Sigmoid colon (tissue), 7 donors: ENCODE measurements around the gene SLIT3. TPM values are rescaled to one million over a fixed set of nuclear protein-coding genes. Genes with fewer than 3 reads are reported as not detected.

ENCODE experiments used
- DNase-seq: peaks from one replicate; pipeline ENCODE4 v3.0.0-alpha.2; 2019
- H3K27ac ChIP-seq, 4 donors: fragments of 200-600 bp; sonication (generic); one replicate each; pipeline ENCODE4 v1.5.1; 2016 to 2019; ENCODE audit warnings: mild to moderate bottlenecking in 1 of 4
- H3K27me3 ChIP-seq, 3 donors: fragments of 200-600 bp; sonication (generic); one replicate each; pipeline ENCODE4 v1.5.1; 2019; ENCODE audit warnings: mild to moderate bottlenecking in 1 of 3
- H3K36me3 ChIP-seq, 4 donors: fragments of 200-600 bp; sonication (generic); one replicate each; pipeline ENCODE4 v1.5.1; 2016 to 2019
- H3K4me1 ChIP-seq, 4 donors: fragments of 200-600 bp; sonication (generic); one replicate each; pipeline ENCODE4 v1.5.1; 2017 to 2019
- H3K4me3 ChIP-seq, 4 donors: fragments of 200-600 bp; sonication (generic); one replicate each; pipeline ENCODE4 v1.5.1; 2017 to 2019; ENCODE audit warnings: mild to moderate bottlenecking in 2 of 4, moderate library complexity in 1 of 4
- H3K9me3 ChIP-seq, 4 donors: fragments of 200-600 bp in 3 of 4; sonication (generic) in 3 of 4; one replicate each; pipeline versions ENCODE4 v1.5.1 to v1.6.1; 2013 to 2019
- CTCF ChIP-seq, 4 experiments: fragments of 450-650 bp in 3 of 4; fragments of 200-600 bp in 1 of 4; IDR thresholded peaks; one replicate each; pipeline ENCODE4 v1.5.1; 2016 to 2019; ENCODE audit warnings: antibody characterized with exemption in 4 of 4, mild to moderate bottlenecking in 3 of 4, moderate library complexity in 2 of 4
- EP300 ChIP-seq, 4 donors: sonication (generic); formaldehyde crosslinking; IDR thresholded peaks; one replicate each; pipeline ENCODE4 v1.6.1; 2017; ENCODE audit warnings: antibody characterized with exemption in 4 of 4
- POLR2A ChIP-seq, 2 donors: fragments of 450-650 bp; IDR thresholded peaks; one replicate each; pipeline ENCODE4 v1.6.1; 2016; ENCODE audit warnings: antibody characterized with exemption in 2 of 2, mild to moderate bottlenecking in 2 of 2, moderate library complexity in 2 of 2
- POLR2AphosphoS5 ChIP-seq, 4 donors: sonication (generic); formaldehyde crosslinking; IDR thresholded peaks; one replicate each; pipeline ENCODE4 v1.6.1; 2017; ENCODE audit warnings: antibody characterized with exemption in 4 of 4
- WGBS, 2 donors: extraction: QIAGEN DNeasy Blood & Tissue Kit; methylation state at CpG; one replicate each; pipeline ENCODE4 v1.1.7; 2013; 5-methylcytosine and 5-hydroxymethylcytosine counted together
- intact Hi-C: fragments of 100-400 bp; cut with DNase I; formaldehyde crosslinking; loops from one replicate; pipeline ENCODE4 v1.15.1; 2023
- polyA plus RNA-seq, 3 donors: library from polyadenylated mRNA; stranded (reverse); fragments of 200-250 nt; gene quantifications; one replicate each; pipeline ENCODE4 v1.2.3, GENCODE V29; 2013
- total RNA-seq, 4 donors: library from RNA; depleted of rRNA; stranded (reverse); fragments of >200 nt; gene quantifications; one replicate each; pipeline ENCODE4 v1.1.0, GENCODE V29; 2016
- donor health status: healthy with polysubstance abuse.
- donor health status: Bipolar disorder and iron deficiency.
- donor health status: healthy.

Gene SLIT3
- total and polyA plus RNA-seq, 7 donors: 0.23 to 46.3 (median 30.0) TPM

DNA sequence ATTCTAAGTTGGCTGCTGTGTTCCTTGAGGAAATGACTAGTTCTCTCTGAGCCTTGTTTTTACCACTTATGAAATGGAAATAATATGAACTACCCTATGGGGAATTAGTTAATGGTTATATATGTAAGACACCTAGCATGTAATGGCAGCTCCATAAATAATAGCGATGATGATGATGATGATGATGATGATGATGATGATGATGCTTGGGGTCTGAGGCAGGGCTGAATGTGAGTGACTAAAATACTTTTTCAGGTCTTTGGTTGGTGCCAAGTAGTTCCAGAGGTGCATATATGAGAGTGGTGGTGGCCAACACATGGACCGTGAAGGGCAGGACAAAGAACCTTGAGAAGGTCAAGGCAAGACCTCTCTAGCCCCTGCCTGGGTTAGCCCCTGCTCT lies 598.4 kb downstream of the SLIT3 start:
- 97 to 98% methylated on average over 2 of the region's 2 CpGs for WGBS, 2 donors

DNA sequence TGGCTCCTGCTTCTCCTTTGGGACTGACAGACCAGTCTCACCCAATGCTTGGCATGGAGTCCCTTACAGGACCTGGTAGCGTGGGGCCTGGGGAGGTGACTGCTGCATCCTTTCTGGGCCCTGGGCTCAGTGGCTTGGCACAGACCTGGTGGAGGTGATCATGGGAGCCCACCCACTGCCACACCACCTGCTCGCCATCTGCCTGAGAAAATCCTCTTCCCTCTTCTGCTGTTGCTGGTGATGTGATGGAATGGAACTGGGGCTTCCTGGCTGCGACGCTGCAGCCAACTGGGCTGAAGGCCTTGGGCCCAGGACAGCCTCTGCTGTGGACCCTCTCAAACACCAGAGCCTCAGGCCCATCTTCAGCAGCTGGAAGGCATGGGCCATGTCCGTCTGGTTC lies 599.3 kb downstream of the SLIT3 start:
- peaks cover 0 to 36% (median 0%) of the 10 kb centered on the region in 4 donors for H3K36me3 ChIP-seq
- intact Hi-C loops: no loop called here
- 96 to 97% methylated on average over 5 of the region's 5 CpGs for WGBS, 2 donors
- no peak overlapping the region for H3K27ac ChIP-seq
- no peak for DNase-seq
- no peak overlapping the region for H3K4me3 ChIP-seq
- H3K27me3 ChIP-seq: no peaks in the 10 kb centered on the region
- TF ChIP-seq POLR2AphosphoS5 (IDR thresholded peaks at IDR 0.05): no peak
- no peak for TF ChIP-seq CTCF (IDR thresholded peaks at IDR 0.05)
- TF ChIP-seq EP300 (IDR thresholded peaks at IDR 0.05): no peak
- no peak for TF ChIP-seq POLR2A (IDR thresholded peaks at IDR 0.05)
- H3K4me1 ChIP-seq: no peaks in the 10 kb centered on the region
- H3K9me3 ChIP-seq: no peaks in the 10 kb centered on the region

More for the DNA sequence above, 598.4 kb downstream of the SLIT3 start:
- intact Hi-C loops: no loop called here
- H3K4me1 ChIP-seq: no peaks in the 10 kb centered on the region
- no peak for DNase-seq
- H3K36me3 ChIP-seq: peaks cover 0 to 40% (median 0%) of the 10 kb centered on the region in 4 donors
- H3K4me3 ChIP-seq: no peak overlapping the region
- no peaks in the 10 kb centered on the region for H3K9me3 ChIP-seq
- TF ChIP-seq EP300 (IDR thresholded peaks at IDR 0.05): no peak
- no peak for TF ChIP-seq CTCF (IDR thresholded peaks at IDR 0.05)
- no peak for TF ChIP-seq POLR2A (IDR thresholded peaks at IDR 0.05)
- TF ChIP-seq POLR2AphosphoS5 (IDR thresholded peaks at IDR 0.05): no peak
- H3K27me3 ChIP-seq: no peaks in the 10 kb centered on the region
- no peak overlapping the region for H3K27ac ChIP-seq

GRCh38 chr5:168699002-168699401 lies 601.9 kb downstream of the SLIT3 start:
- Histone ChIP-seq H3K9me3 (no peaks in the 10 kb centered on the region), H3K27me3 (no peaks in the 10 kb centered on the region), H3K27ac (no peak overlapping the region), H3K4me1 (no peaks in the 10 kb centered on the region), H3K4me3 (no peak overlapping the region), H3K36me3 (peaks cover 0 to 48% (median 0%) of the 10 kb centered on the region in 4 donors)
- TF ChIP-seq EP300 (IDR thresholded peaks at IDR 0.05) (no peak), CTCF (IDR thresholded peaks at IDR 0.05) (no peak), POLR2A (IDR thresholded peaks at IDR 0.05) (no peak), POLR2AphosphoS5 (IDR thresholded peaks at IDR 0.05) (no peak)
- 77 to 84% methylated on average over 8 of the region's 8 CpGs for WGBS, 2 donors
- DNase-seq: no peak
- intact Hi-C loops: no loop called here

- TF ChIP-seq POLR2AphosphoS5 (IDR thresholded peaks at IDR 0.05) (no peak), EP300 (IDR thresholded peaks at IDR 0.05) (no peak), CTCF (IDR thresholded peaks at IDR 0.05) (no peak)
- Histone ChIP-seq H3K9me3 (no peaks in the 10 kb centered on the region), H3K27me3 (no peaks in the 10 kb centered on the region), H3K27ac (peak overlapping the region in 1 of 4 donors; percentile 31), H3K36me3 (peaks cover 0 to 57% (median 0%) of the 10 kb centered on the region in 4 donors), H3K4me1 (no peaks in the 10 kb centered on the region), H3K4me3 (no peak overlapping the region)
- intact Hi-C loops: no loop called here
- whole genome bisulfite sequencing, 2 donors: 84 to 87% methylated on average over 11 of the region's 11 CpGs
- no peak for DNase-seq
Observed at GRCh38 chr5:168697034-168697720, 603.8 kb downstream of the SLIT3 start.

- intact Hi-C loops: no loop called here
- Histone ChIP-seq H3K27ac (peak overlapping the region in 1 of 4 donors; percentile 31), H3K4me3 (no peak overlapping the region), H3K9me3 (no peaks in the 10 kb centered on the region), H3K4me1 (no peaks in the 10 kb centered on the region), H3K27me3 (no peaks in the 10 kb centered on the region), H3K36me3 (peaks cover 0 to 53% (median 0%) of the 10 kb centered on the region in 4 donors)
- TF ChIP-seq EP300 (IDR thresholded peaks at IDR 0.05) (no peak), POLR2A (IDR thresholded peaks at IDR 0.05) (no peak), CTCF (IDR thresholded peaks at IDR 0.05) (no peak), POLR2AphosphoS5 (IDR thresholded peaks at IDR 0.05) (no peak)
- DNase-seq: no peak
- WGBS, 2 donors: 73 to 96% methylated on average over 2 of the region's 2 CpGs
Observed at GRCh38 chr5:168696611-168697010, 604.3 kb downstream of the SLIT3 start.
